Ovary (tissue), 3 donors: Measurements from ENCODE around the gene TMCO6.

Experiments
- CTCF ChIP-seq, 3 donors: fragments of 450-650 bp in 2 of 3; fragments of 200-600 bp in 1 of 3; IDR thresholded peaks; one replicate each; pipeline versions ENCODE4 v1.5.1 to v1.8.0; 2016 to 2022; ENCODE audit warnings: antibody characterized with exemption in 3 of 3, mild to moderate bottlenecking in 1 of 3
- EP300 ChIP-seq: sonication (generic); formaldehyde crosslinking; IDR thresholded peaks from one replicate; pipeline ENCODE4 v1.6.1; 2017; ENCODE audit warnings: antibody characterized with exemption
- POLR2A ChIP-seq: fragments of 450-650 bp; IDR thresholded peaks from one replicate; pipeline ENCODE4 v1.6.1; 2017; ENCODE audit warnings: antibody characterized with exemption, mild to moderate bottlenecking, moderate library complexity
- donor health status: DM: no; HTN: no; CAD: no.

DNA sequence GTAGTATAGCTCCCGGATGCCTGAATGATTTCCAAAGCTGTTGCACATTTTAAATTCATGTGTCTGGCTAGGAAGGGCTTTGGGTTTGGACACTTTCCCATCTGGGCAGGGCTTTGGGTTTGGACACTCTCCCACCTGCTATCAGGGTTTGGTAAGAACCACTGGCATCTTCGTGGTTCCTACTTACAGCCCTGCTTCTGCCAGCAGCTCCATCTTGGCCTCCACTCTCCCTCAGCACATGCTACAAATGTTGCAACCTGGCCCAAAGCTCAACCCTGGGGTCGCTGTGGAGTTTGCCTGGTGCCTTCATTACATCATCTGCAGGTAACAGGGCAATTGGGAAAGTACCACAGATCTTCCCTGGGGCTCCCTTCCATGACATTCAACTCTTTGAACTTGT is 3.5 kb downstream of the TMCO6 start:
- TF ChIP-seq CTCF (IDR thresholded peaks at IDR 0.05) (no peak), POLR2A (no peak), EP300 (no peak)
